Measurements from ENCODE around the gene ZNF436.

DNA sequence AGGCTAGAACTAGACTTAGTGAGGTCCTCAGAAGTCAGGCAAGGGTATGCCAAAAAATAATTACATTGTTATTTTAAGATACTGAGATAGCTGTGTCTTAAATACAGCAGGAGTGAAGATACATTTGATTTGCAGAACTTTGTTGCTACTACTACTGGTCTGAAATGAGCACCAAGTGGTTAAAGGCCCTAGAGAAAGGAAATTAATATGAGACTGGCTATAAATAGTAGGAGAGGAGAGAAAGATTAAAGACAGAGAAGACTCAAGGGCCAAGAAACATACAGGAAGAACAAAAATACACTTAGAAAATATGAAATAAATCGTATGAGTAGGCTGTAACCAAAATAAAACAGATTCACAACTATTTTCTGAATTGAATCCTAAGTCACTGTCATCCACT is 46.9 kb downstream of the ZNF436 start:
- TF ChIP-seq, protein P1, sequence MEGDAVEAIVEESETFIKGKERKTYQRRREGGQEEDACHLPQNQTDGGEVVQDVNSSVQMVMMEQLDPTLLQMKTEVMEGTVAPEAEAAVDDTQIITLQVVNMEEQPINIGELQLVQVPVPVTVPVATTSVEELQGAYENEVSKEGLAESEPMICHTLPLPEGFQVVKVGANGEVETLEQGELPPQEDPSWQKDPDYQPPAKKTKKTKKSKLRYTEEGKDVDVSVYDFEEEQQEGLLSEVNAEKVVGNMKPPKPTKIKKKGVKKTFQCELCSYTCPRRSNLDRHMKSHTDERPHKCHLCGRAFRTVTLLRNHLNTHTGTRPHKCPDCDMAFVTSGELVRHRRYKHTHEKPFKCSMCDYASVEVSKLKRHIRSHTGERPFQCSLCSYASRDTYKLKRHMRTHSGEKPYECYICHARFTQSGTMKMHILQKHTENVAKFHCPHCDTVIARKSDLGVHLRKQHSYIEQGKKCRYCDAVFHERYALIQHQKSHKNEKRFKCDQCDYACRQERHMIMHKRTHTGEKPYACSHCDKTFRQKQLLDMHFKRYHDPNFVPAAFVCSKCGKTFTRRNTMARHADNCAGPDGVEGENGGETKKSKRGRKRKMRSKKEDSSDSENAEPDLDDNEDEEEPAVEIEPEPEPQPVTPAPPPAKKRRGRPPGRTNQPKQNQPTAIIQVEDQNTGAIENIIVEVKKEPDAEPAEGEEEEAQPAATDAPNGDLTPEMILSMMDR (CRISPR knock-in tag; IDR thresholded peaks at IDR 0.05), result no peak
- TF ChIP-seq GABPA (IDR thresholded peaks at IDR 0.05; ENCODE audit: low read depth, low read length), result no peak
- TF ChIP-seq GABPA (CRISPR knock-in tag; IDR thresholded peaks at IDR 0.05; ENCODE audit: low read depth), result no peak
- TF ChIP-seq, protein P2, sequence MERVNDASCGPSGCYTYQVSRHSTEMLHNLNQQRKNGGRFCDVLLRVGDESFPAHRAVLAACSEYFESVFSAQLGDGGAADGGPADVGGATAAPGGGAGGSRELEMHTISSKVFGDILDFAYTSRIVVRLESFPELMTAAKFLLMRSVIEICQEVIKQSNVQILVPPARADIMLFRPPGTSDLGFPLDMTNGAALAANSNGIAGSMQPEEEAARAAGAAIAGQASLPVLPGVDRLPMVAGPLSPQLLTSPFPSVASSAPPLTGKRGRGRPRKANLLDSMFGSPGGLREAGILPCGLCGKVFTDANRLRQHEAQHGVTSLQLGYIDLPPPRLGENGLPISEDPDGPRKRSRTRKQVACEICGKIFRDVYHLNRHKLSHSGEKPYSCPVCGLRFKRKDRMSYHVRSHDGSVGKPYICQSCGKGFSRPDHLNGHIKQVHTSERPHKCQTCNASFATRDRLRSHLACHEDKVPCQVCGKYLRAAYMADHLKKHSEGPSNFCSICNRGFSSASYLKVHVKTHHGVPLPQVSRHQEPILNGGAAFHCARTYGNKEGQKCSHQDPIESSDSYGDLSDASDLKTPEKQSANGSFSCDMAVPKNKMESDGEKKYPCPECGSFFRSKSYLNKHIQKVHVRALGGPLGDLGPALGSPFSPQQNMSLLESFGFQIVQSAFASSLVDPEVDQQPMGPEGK (CRISPR knock-in tag; IDR thresholded peaks at IDR 0.05), result no peak
- TF ChIP-seq, protein P3, sequence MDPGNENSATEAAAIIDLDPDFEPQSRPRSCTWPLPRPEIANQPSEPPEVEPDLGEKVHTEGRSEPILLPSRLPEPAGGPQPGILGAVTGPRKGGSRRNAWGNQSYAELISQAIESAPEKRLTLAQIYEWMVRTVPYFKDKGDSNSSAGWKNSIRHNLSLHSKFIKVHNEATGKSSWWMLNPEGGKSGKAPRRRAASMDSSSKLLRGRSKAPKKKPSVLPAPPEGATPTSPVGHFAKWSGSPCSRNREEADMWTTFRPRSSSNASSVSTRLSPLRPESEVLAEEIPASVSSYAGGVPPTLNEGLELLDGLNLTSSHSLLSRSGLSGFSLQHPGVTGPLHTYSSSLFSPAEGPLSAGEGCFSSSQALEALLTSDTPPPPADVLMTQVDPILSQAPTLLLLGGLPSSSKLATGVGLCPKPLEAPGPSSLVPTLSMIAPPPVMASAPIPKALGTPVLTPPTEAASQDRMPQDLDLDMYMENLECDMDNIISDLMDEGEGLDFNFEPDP (CRISPR knock-in tag; conservative IDR thresholded peaks at IDR 0.05), result no peak
- TF ChIP-seq, protein P4, sequence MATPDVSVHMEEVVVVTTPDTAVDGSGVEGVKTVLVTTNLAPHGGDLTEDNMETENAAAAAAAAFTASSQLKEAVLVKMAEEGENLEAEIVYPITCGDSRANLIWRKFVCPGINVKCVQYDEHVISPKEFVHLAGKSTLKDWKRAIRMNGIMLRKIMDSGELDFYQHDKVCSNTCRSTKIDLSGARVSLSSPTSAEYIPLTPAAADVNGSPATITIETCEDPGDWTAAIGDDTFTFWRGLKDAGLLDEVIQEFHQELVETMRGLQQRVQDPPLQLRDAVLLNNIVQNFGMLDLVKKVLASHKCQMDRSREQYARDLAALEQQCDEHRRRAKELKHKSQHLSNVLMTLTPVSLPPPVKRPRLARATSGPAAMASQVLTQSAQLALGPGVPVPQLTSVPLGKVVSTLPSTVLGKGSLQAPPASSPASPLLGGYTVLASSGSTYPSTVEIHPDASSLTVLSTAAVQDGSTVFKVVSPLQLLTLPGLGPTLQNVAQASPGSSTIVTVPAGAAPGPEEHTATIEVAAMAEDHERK (CRISPR knock-in tag; IDR thresholded peaks at IDR 0.05; ENCODE audit: low read depth), result no peak
- no peak for TF ChIP-seq FOXK2 (IDR thresholded peaks at IDR 0.05)
- TF ChIP-seq, protein P5, sequence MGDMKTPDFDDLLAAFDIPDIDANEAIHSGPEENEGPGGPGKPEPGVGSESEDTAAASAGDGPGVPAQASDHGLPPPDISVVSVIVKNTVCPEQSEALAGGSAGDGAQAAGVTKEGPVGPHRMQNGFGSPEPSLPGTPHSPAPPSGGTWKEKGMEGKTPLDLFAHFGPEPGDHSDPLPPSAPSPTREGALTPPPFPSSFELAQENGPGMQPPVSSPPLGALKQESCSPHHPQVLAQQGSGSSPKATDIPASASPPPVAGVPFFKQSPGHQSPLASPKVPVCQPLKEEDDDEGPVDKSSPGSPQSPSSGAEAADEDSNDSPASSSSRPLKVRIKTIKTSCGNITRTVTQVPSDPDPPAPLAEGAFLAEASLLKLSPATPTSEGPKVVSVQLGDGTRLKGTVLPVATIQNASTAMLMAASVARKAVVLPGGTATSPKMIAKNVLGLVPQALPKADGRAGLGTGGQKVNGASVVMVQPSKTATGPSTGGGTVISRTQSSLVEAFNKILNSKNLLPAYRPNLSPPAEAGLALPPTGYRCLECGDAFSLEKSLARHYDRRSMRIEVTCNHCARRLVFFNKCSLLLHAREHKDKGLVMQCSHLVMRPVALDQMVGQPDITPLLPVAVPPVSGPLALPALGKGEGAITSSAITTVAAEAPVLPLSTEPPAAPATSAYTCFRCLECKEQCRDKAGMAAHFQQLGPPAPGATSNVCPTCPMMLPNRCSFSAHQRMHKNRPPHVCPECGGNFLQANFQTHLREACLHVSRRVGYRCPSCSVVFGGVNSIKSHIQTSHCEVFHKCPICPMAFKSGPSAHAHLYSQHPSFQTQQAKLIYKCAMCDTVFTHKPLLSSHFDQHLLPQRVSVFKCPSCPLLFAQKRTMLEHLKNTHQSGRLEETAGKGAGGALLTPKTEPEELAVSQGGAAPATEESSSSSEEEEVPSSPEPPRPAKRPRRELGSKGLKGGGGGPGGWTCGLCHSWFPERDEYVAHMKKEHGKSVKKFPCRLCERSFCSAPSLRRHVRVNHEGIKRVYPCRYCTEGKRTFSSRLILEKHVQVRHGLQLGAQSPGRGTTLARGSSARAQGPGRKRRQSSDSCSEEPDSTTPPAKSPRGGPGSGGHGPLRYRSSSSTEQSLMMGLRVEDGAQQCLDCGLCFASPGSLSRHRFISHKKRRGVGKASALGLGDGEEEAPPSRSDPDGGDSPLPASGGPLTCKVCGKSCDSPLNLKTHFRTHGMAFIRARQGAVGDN (CRISPR knock-in tag; IDR thresholded peaks at IDR 0.05), result no peak
- no peak for TF ChIP-seq EP300 (IDR thresholded peaks at IDR 0.05; ENCODE audit: low read depth in 2 of 2, low read length in 2 of 2)
- no peak for TF ChIP-seq EP300 (CRISPR knock-in tag; IDR thresholded peaks at IDR 0.05; ENCODE audit: borderline replicate concordance)
- no peak for TF ChIP-seq SSRP1 (CRISPR knock-in tag; IDR thresholded peaks at IDR 0.05)

All from HepG2 (cell line).